K562 (cell line): ENCODE results near the gene CCT3. TPM values are rescaled to one million over a fixed set of nuclear protein-coding genes. Genes with fewer than 3 reads are reported as not detected.

Experiments
- ATAC-seq: fragments of 200-7000 bp; cut with Tn5 transposase; 3 replicates; pipeline ENCODE4 v1.9.1; 2020; ENCODE audit warnings: moderate library complexity
- BruUV-seq: library from RNA; stranded (reverse); fragments of 400-500 nt; replicated peaks from 2 replicates; lab custom pipeline; 2021; lab: Mats Ljungman, UMichigan
- CTCF ChIA-PET: fragments of 300-600 bp; formaldehyde crosslinking; extraction: SDS; loops from one replicate; lab custom pipeline; 2021; ENCODE audit warnings: low intra/inter-chr PET ratio; lab: Yijun Ruan, JAX
- POLR2A ChIA-PET: fragments of 300-600, 350-650 bp; sonication (Branson Sonifier 250); formaldehyde crosslinking; extraction: SDS; loops from one replicate; lab custom pipeline; 2021; ENCODE audit warnings: antibody characterized with exemption, inconsistent platforms; lab: Yijun Ruan, JAX
- DNase-seq, 4 experiments: peaks; one replicate each; pipeline versions ENCODE4 v3.0.0 to v3.0.0-alpha.2; 2011 to 2018; ENCODE audit warnings: low spot score in 3 of 4, mixed read lengths in 3 of 4; ENCODE audit errors: extremely low read depth in 1 of 4
- FAIRE-seq: peaks from 2 replicates; lab custom pipeline; 2011; peaks lifted over from hg19 to GRCh38; lab: Jason Lieb, UNC
- H2AFZ ChIP-seq: 2 replicates; pipeline ENCODE4 v1.6.0; 2011; ENCODE audit warnings: low read depth, low read length, control low read depth, inconsistent platforms
- H3K27ac ChIP-seq: fragments of 200-600 bp; 3 replicates; pipeline ENCODE4 v1.8.0; 2011; ENCODE audit warnings: low read depth, mild to moderate bottlenecking, control low read depth, inconsistent platforms, low read length, moderate library complexity, mixed read lengths; ENCODE audit errors: extremely low read depth
- H3K27me3 ChIP-seq, 2 experiments: fragments of 300-600 bp in 1 of 2; 2 replicates in 1 of 2; 3 replicates in 1 of 2; pipeline versions ENCODE4 v1.6.0 to v1.8.0; 2011; ENCODE audit warnings: inconsistent platforms in 2 of 2, low read length in 2 of 2, mild to moderate bottlenecking in 1 of 2, mixed read lengths in 1 of 2, moderate library complexity in 1 of 2; ENCODE audit not compliant: control insufficient read depth in 2 of 2, insufficient read depth in 2 of 2
- H3K36me3 ChIP-seq: fragments of 300-600 bp; 3 replicates; pipeline ENCODE4 v1.8.0; 2011; ENCODE audit warnings: mild to moderate bottlenecking, low read length, inconsistent platforms; ENCODE audit not compliant: control insufficient read depth, insufficient read depth
- H3K4me1 ChIP-seq, 2 experiments: fragments of 200-600 bp in 1 of 2; replicated peaks in 1 of 2; 2 replicates in 1 of 2; 3 replicates in 1 of 2; pipeline versions ENCODE4 v1.5.1 to v1.8.0; 2011; ENCODE audit warnings: inconsistent platforms in 2 of 2, low read length in 2 of 2, mild to moderate bottlenecking in 1 of 2, mixed read lengths in 1 of 2, moderate library complexity in 1 of 2; ENCODE audit not compliant: control insufficient read depth in 2 of 2, insufficient read depth in 2 of 2
- H3K4me2 ChIP-seq: 2 replicates; pipeline ENCODE4 v1.6.1; 2011; ENCODE audit warnings: low read length, control low read depth, inconsistent platforms, mixed read lengths; ENCODE audit not compliant: insufficient read depth
- H3K4me3 ChIP-seq: fragments of 200-600 bp; sonication (generic), shearing (Covaris generic); 2 replicates; pipeline ENCODE4 v1.5.1; 2016; ENCODE audit warnings: control low read depth, inconsistent platforms
- H3K79me2 ChIP-seq: fragments of 200-600 bp; 3 replicates; pipeline ENCODE4 v1.8.0; 2011; ENCODE audit warnings: low read length, inconsistent platforms; ENCODE audit not compliant: control insufficient read depth, insufficient read depth
- H3K9ac ChIP-seq, 2 experiments: 2 replicates each; pipeline versions ENCODE4 v1.6.0 to v1.6.1; 2011; ENCODE audit warnings: low read depth in 2 of 2, low read length in 2 of 2, control low read depth in 1 of 2, inconsistent platforms in 1 of 2, mild to moderate bottlenecking in 1 of 2, mixed read lengths in 1 of 2; ENCODE audit not compliant: insufficient read depth in 1 of 2
- H3K9me1 ChIP-seq: one replicate; pipeline ENCODE4 v1.6.0; 2011; ENCODE audit warnings: inconsistent platforms, mild to moderate bottlenecking, low read length, moderate library complexity; ENCODE audit not compliant: control insufficient read depth, insufficient read depth
- H3K9me3 ChIP-seq: replicated peaks from 2 replicates; pipeline ENCODE4 v1.5.1; 2011; ENCODE audit warnings: low read depth, low read length, inconsistent platforms; ENCODE audit not compliant: control insufficient read depth, insufficient read depth
- H4K20me1 ChIP-seq: replicated peaks from 2 replicates; pipeline ENCODE4 v1.6.1; 2011; ENCODE audit warnings: low read length, inconsistent platforms, mixed read lengths; ENCODE audit not compliant: control insufficient read depth, insufficient read depth
- EWSR1 ChIP-seq: fragments of 450-650 bp; IDR thresholded peaks from 2 replicates; pipeline ENCODE4 v1.6.1; 2018; ENCODE audit warnings: borderline replicate concordance, mild to moderate bottlenecking, low read depth, moderate library complexity; ENCODE audit not compliant: partially characterized antibody
- GMEB1 ChIP-seq: fragments of 250-450 bp; sonication (Bioruptor Pico); IDR thresholded peaks from 2 replicates; pipeline ENCODE4 v1.4.0; 2020; ENCODE audit warnings: mild to moderate bottlenecking
- WGBS: fragments of 100-300 bp; shearing (Covaris generic); methylation state at CpG from one replicate; pipeline ENCODE4 v1.1.6; 2016; ENCODE audit warnings: low coverage, mixed read lengths; ENCODE audit not compliant: insufficient coverage; ENCODE audit errors: missing lambda C conversion rate; 5-methylcytosine and 5-hydroxymethylcytosine counted together
- in situ Hi-C: fragments of 300-500 bp; cut with MboI; formaldehyde crosslinking; loops from 4 replicates; pipeline ENCODE4 v1.15.0; 2018; ENCODE audit warnings: inconsistent platforms, mixed read lengths
- intact Hi-C: fragments of 100-400 bp; cut with micrococcal nuclease; formaldehyde crosslinking; loops from 2 replicates; pipeline ENCODE4 v1.14.2; 2022
- polyA plus RNA-seq, 8 experiments: library from polyadenylated mRNA; depleted of rRNA in 4 of 8; stranded (reverse) in 5 of 8; unstranded in 3 of 8; fragments of >200 nt; fragmentation: Nextera tagmentation in 2 of 8; fragmentation: Illumina TruSeq in 1 of 8; extraction: Ambion mirVana in 2 of 8; extraction: Trizol in 1 of 8; gene quantifications; 2 replicates each; pipeline versions ENCODE4 v1.2.1 to v1.2.3, GENCODE V29; 2011 to 2014; ENCODE audit warnings: inconsistent platforms in 1 of 8, missing spikeins in 1 of 8
- total RNA-seq, 7 experiments: library from RNA; depleted of rRNA in 6 of 7; stranded (reverse); fragments of >200 nt in 6 of 7; fragmentation: Illumina TruSeq in 2 of 7; extraction: Trizol in 2 of 7; gene quantifications; 2 replicates each; pipeline versions ENCODE4 v1.2.1 to v1.2.3, GENCODE V29; 2011 to 2021; ENCODE audit warnings: low replicate concordance in 1 of 7

CCT3 gene
- total and polyA plus RNA-seq, 9 of the 15 experiments (the other 6 are each of a cell fraction or from before 2014, with no cell fraction given): 475 to 1,167 (median 610) TPM

GRCh38 chr1:156344409-156344808 is 6.3 kb upstream of the CCT3 start:
- TF ChIP-seq GMEB1 (CRISPR knock-in tag) (no peak), EWSR1 (no peak)
- Histone ChIP-seq H3K4me3 (no peak overlapping the region), H3K4me2 (no peak overlapping the region), H3K9me3 (no peaks in the 10 kb centered on the region), H3K4me1 (no peaks in the 10 kb centered on the region; a peak in 1 of 5 replicates), H3K79me2 (0 out of 3 replicates have a peak, but pooled peaks cover under 1% of the 10 kb centered on the region), H2AFZ (no peak overlapping the region), H4K20me1 (no peaks in the 10 kb centered on the region), H3K36me3 (no peaks in the 10 kb centered on the region), H3K27ac (no peak overlapping the region), H3K27me3 (peaks cover 0 to 5% of the 10 kb centered on the region in 2 experiments; a peak in 1 of 5 replicates), H3K9me1 (no peaks in the 10 kb centered on the region), H3K9ac (no peak overlapping the region)
- intact Hi-C loops (no loop called here), in situ Hi-C loops (no loop called here)
- WGBS: 30% methylated on average over 3 of the region's 3 CpGs
- no TSS peak for BruUV-seq
- ChIA-PET CTCF (no interaction called here), POLR2A (interaction anchor here (1.2 kb wide), 1 partner anchor 62 kb away, joined by 3 read pairs; the partner anchor contains the start of gene SMG5)
- FAIRE-seq (no peak), ATAC-seq (no peak), DNase-seq (no peak)
